ENCODE measurements around the gene UQCRC2. TPM values are rescaled to one million over a fixed set of nuclear protein-coding genes. Genes with fewer than 3 reads are reported as not detected.

UQCRC2 gene
- polyA plus RNA-seq, 1 of the 3 experiments (the other 2 are of a cell fraction) = 155 TPM

DNA sequence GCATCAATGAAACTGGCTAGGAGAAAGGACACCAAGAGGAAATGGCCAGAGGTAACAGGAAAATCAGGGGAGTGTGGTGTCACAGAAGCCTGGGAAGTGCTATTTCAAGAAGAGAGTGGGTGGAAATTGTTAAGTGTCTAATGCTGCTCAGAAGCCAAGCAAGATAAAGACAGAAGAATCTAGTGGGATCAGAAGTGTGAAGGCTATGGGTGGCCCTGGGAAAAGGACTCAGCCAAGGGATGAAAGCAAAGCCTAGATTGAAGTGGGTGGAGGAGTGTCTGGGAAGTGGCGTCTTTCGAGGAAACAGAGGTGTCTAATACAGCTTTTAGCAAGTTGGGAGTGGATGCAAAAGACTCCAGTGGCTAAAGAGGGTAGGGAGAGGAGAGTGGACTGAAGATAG, 34.3 kb downstream of the UQCRC2 start:
- Histone ChIP-seq H3K9me3 (no peaks in the 10 kb centered on the region), H3K79me2 (ENCODE audit: insufficient read depth) (no peaks in the 10 kb centered on the region; the same call in 1 of the 2 replicates), H3K9me2 (no peaks in the 10 kb centered on the region), H4K20me1 (ENCODE audit: insufficient read depth) (no peaks in the 10 kb centered on the region), H3K4me2 (no peak overlapping the region), H3K9ac (no peak overlapping the region), H3K27me3 (ENCODE audit: insufficient read depth) (no peaks in the 10 kb centered on the region), H3K36me3 (replicated peaks in 1 of 2; ENCODE audit: control insufficient read depth in 1 of 2, insufficient read depth in 2 of 2, low read length in 1 of 2) (peaks cover 21 to 22% of the 10 kb centered on the region in 2 experiments), H3K4me3 (ENCODE audit: low read depth in 2 of 2, low read length in 1 of 2) (no peak overlapping the region), H3F3A (replicated peaks; ENCODE audit: insufficient read depth) (peaks cover 7% of the 10 kb centered on the region), H2AFZ (ENCODE audit: low read depth) (no peak overlapping the region), H3K4me1 (ENCODE audit: control insufficient read depth in 1 of 2, insufficient read depth in 2 of 2, low read depth in 1 of 2, low read length in 1 of 2) (peaks cover 0 to 4% of the 10 kb centered on the region in 2 experiments; a peak in 1 of 4 replicates), H3K27ac (ENCODE audit: low read depth in 2 of 2, low read length in 1 of 2) (no peak overlapping the region)
- no peak for DNase-seq
- TF ChIP-seq JUND (IDR thresholded peaks at IDR 0.05) (no peak), GATA2 (CRISPR knock-in tag; IDR thresholded peaks at IDR 0.05) (no peak), MXI1 (IDR thresholded peaks at IDR 0.05; ENCODE audit: low read depth, low read length) (no peak), EZH2phosphoT487 (IDR thresholded peaks at IDR 0.05; ENCODE audit: borderline replicate concordance, low read depth) (no peak), RAD21 (IDR thresholded peaks at IDR 0.05; ENCODE audit: low read length) (no peak), FOXJ3 (CRISPR knock-in tag; IDR thresholded peaks at IDR 0.05) (no peak)
- TF ChIP-seq, protein P1, sequence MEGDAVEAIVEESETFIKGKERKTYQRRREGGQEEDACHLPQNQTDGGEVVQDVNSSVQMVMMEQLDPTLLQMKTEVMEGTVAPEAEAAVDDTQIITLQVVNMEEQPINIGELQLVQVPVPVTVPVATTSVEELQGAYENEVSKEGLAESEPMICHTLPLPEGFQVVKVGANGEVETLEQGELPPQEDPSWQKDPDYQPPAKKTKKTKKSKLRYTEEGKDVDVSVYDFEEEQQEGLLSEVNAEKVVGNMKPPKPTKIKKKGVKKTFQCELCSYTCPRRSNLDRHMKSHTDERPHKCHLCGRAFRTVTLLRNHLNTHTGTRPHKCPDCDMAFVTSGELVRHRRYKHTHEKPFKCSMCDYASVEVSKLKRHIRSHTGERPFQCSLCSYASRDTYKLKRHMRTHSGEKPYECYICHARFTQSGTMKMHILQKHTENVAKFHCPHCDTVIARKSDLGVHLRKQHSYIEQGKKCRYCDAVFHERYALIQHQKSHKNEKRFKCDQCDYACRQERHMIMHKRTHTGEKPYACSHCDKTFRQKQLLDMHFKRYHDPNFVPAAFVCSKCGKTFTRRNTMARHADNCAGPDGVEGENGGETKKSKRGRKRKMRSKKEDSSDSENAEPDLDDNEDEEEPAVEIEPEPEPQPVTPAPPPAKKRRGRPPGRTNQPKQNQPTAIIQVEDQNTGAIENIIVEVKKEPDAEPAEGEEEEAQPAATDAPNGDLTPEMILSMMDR (IDR thresholded peaks at IDR 0.05) = no peak
- POLR2A ChIA-PET = interaction anchor here (0.5 kb wide), 1 partner anchor 106 kb away, joined by 4 read pairs; no protein-coding TSS in a partner anchor
- CTCF ChIA-PET = interaction anchor here (2.7 kb wide), 1 partner anchor 90 kb away, joined by 9 read pairs; no protein-coding TSS in a partner anchor
- 100% methylated on average over 2 of the region's 2 CpGs for WGBS (ENCODE audit: low lambda C conversion rate)

GRCh38 chr16:21989133-21989532, 36.0 kb downstream of the UQCRC2 start:
- Histone ChIP-seq H3K9me3 (no peaks in the 10 kb centered on the region), H3K4me1 (ENCODE audit: control insufficient read depth in 1 of 2, insufficient read depth in 2 of 2, low read depth in 1 of 2, low read length in 1 of 2) (peaks cover 0 to 4% of the 10 kb centered on the region in 2 experiments; a peak in 1 of 4 replicates), H3K27ac (ENCODE audit: low read depth in 2 of 2, low read length in 1 of 2) (no peak overlapping the region), H3K9ac (no peak overlapping the region), H3K79me2 (ENCODE audit: insufficient read depth) (no peaks in the 10 kb centered on the region), H3F3A (replicated peaks; ENCODE audit: insufficient read depth) (no peaks in the 10 kb centered on the region), H3K9me2 (no peaks in the 10 kb centered on the region), H3K4me2 (peak overlapping the region; percentile 42; the same call in 1 of the 2 replicates), H2AFZ (ENCODE audit: low read depth) (no peak overlapping the region), H3K36me3 (replicated peaks in 1 of 2; ENCODE audit: control insufficient read depth in 1 of 2, insufficient read depth in 2 of 2, low read length in 1 of 2) (peaks cover 5 to 9% of the 10 kb centered on the region in 2 experiments), H3K27me3 (ENCODE audit: insufficient read depth) (no peaks in the 10 kb centered on the region), H4K20me1 (ENCODE audit: insufficient read depth) (no peaks in the 10 kb centered on the region), H3K4me3 (ENCODE audit: low read depth in 2 of 2, low read length in 1 of 2) (no peak overlapping the region)
- TF ChIP-seq TCF12 (IDR thresholded peaks at IDR 0.05) = peak; percentile 24; the same call in 1 of the 2 replicates
- TF ChIP-seq GABPA (IDR thresholded peaks at IDR 0.05; ENCODE audit: low read depth) = no peak
- WGBS (ENCODE audit: low lambda C conversion rate) = 47% methylated on average over 5 of the region's 5 CpGs
- DNase-seq = no peak
- POLR2A ChIA-PET = no interaction called here
- CTCF ChIA-PET = interaction anchor here (0.9 to 14.2 kb wide), 5 partner anchors 13 to 110 kb away, joined by 3 to 209 read pairs (median 7); no protein-coding TSS in a partner anchor

DNA sequence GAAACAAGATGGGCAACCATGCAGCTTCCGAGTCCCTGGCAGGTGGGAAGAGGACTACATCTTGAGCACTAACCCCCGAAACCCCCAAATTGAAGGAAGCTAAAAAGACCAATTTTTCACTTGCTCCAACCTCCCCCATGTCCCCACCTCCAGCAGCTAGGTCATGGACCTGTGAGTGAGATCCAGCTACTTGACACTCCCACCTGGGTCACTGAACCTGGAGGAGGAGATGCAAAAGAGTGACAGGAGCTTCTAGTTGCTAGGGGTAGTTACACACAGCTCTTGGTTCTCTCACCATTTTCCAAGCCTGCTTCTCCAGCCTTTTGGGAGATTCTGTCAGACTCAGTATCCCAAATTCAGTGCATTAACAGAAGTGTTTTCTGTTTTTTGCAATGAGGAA, 36.6 kb downstream of the UQCRC2 start:
- TF ChIP-seq GABPA (IDR thresholded peaks at IDR 0.05; ENCODE audit: low read depth) (no peak), PBX3 (IDR thresholded peaks at IDR 0.05) (no peak), JUND (IDR thresholded peaks at IDR 0.05) (no peak), NFIC (IDR thresholded peaks at IDR 0.05; ENCODE audit: borderline replicate concordance) (no peak), EP300 (IDR thresholded peaks at IDR 0.05; ENCODE audit: borderline replicate concordance in 1 of 2, low read depth in 1 of 2, low read length in 1 of 2) (no peak)
- TF ChIP-seq, protein P1 (IDR thresholded peaks at IDR 0.05) = no peak
- TF ChIP-seq, protein P2, sequence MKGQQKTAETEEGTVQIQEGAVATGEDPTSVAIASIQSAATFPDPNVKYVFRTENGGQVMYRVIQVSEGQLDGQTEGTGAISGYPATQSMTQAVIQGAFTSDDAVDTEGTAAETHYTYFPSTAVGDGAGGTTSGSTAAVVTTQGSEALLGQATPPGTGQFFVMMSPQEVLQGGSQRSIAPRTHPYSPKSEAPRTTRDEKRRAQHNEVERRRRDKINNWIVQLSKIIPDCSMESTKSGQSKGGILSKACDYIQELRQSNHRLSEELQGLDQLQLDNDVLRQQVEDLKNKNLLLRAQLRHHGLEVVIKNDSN (IDR thresholded peaks at IDR 0.05; ENCODE audit: borderline replicate concordance, low read depth) = no peak
- ChIA-PET CTCF (interaction anchor here (0.9 to 14.2 kb wide), 7 partner anchors 11 to 199 kb away, joined by 3 to 209 read pairs (median 8); partner anchors contain the start of gene PDZD9), POLR2A (no interaction called here)
- Histone ChIP-seq H3K9me3 (no peaks in the 10 kb centered on the region), H3K36me3 (replicated peaks in 1 of 2; ENCODE audit: control insufficient read depth in 1 of 2, insufficient read depth in 2 of 2, low read length in 1 of 2) (peaks cover under 1 to 3% of the 10 kb centered on the region in 2 experiments), H3F3A (replicated peaks; ENCODE audit: insufficient read depth) (no peaks in the 10 kb centered on the region), H4K20me1 (ENCODE audit: insufficient read depth) (no peaks in the 10 kb centered on the region), H3K27ac (ENCODE audit: low read depth in 2 of 2, low read length in 1 of 2) (no peak overlapping the region), H3K9ac (no peak overlapping the region), H3K4me2 (no peak overlapping the region), H3K4me3 (ENCODE audit: low read depth in 2 of 2, low read length in 1 of 2) (no peak overlapping the region), H3K4me1 (ENCODE audit: control insufficient read depth in 1 of 2, insufficient read depth in 2 of 2, low read depth in 1 of 2, low read length in 1 of 2) (peaks cover 0 to 4% of the 10 kb centered on the region in 2 experiments; a peak in 1 of 4 replicates), H3K79me2 (ENCODE audit: insufficient read depth) (no peaks in the 10 kb centered on the region), H2AFZ (ENCODE audit: low read depth) (no peak overlapping the region), H3K9me2 (no peaks in the 10 kb centered on the region), H3K27me3 (ENCODE audit: insufficient read depth) (no peaks in the 10 kb centered on the region)
- 89% methylated on average over 2 of the region's 2 CpGs for WGBS (ENCODE audit: low lambda C conversion rate)
- DNase-seq = no peak
